ENCODE data around the gene EEFSEC. TPM values are rescaled to one million over a fixed set of nuclear protein-coding genes. Genes with fewer than 3 reads are reported as not detected.

The EEFSEC gene
- total RNA-seq, 1 donor from 2014 or later = 0.92 TPM

- TF ChIP-seq CTCF (IDR thresholded peaks at IDR 0.05) = no peak
- no peak for TF ChIP-seq EZH2 (IDR thresholded peaks at IDR 0.05)
- TF ChIP-seq EZH2phosphoT487 (IDR thresholded peaks at IDR 0.05) = no peak
- H3K27me3 Mint-ChIP-seq (ENCODE audit: insufficient read depth, low read depth) = peaks cover 7% of the 10 kb centered on the region
- H3K4me1 ChIP-seq = peaks cover 23% of the 10 kb centered on the region
- H3F3A ChIP-seq (ENCODE audit: low read depth) = no peaks in the 10 kb centered on the region
- H3K27ac Mint-ChIP-seq = no peak overlapping the region
- H3K36me3 ChIP-seq = no peaks in the 10 kb centered on the region
- peak overlapping the region; percentile 45 for H2AFZ ChIP-seq (replicated peaks)
- no peaks in the 10 kb centered on the region for H3K27me3 ChIP-seq
- no peaks in the 10 kb centered on the region for H3K9me3 ChIP-seq (ENCODE audit: low read depth)
- no peak overlapping the region for H3K4me3 Mint-ChIP-seq
- no peaks in the 10 kb centered on the region for H3K79me2 ChIP-seq (ENCODE audit: low read depth)
- no peaks in the 10 kb centered on the region for H3K36me3 Mint-ChIP-seq
- H3K4me3 ChIP-seq = no peak overlapping the region
- peaks cover 39% of the 10 kb centered on the region for H3K4me1 Mint-ChIP-seq
- no peak overlapping the region for H3K9ac ChIP-seq
- no peak for DNase-seq (ENCODE audit: low spot score)
- no peaks in the 10 kb centered on the region for H4K20me1 ChIP-seq (ENCODE audit: low read depth)
- H3K27ac ChIP-seq = no peak overlapping the region
- H3K4me2 ChIP-seq = no peak overlapping the region
- no peaks in the 10 kb centered on the region for H3K9me3 Mint-ChIP-seq
These were observed 26.2 kb downstream of the EEFSEC start for GRCh38 chr3:128179484-128179819.

GRCh38 chr3:128180436-128180835 lies 27.2 kb downstream of the EEFSEC start:
- no peak for DNase-seq (ENCODE audit: low spot score)
- no peak overlapping the region for H2AFZ ChIP-seq (replicated peaks)
- TF ChIP-seq EZH2phosphoT487 (IDR thresholded peaks at IDR 0.05) (no peak), EZH2 (IDR thresholded peaks at IDR 0.05) (no peak), CTCF (IDR thresholded peaks at IDR 0.05) (no peak)
- no peaks in the 10 kb centered on the region for H3K27me3 ChIP-seq
- no peak overlapping the region for H3K27ac Mint-ChIP-seq
- no peaks in the 10 kb centered on the region for H3K36me3 ChIP-seq
- H4K20me1 ChIP-seq (ENCODE audit: low read depth) = no peaks in the 10 kb centered on the region
- no peaks in the 10 kb centered on the region for H3F3A ChIP-seq (ENCODE audit: low read depth)
- no peaks in the 10 kb centered on the region for H3K9me3 ChIP-seq (ENCODE audit: low read depth)
- no peaks in the 10 kb centered on the region for H3K36me3 Mint-ChIP-seq
- H3K4me2 ChIP-seq = no peak overlapping the region
- H3K4me3 Mint-ChIP-seq = no peak overlapping the region
- no peak overlapping the region for H3K27ac ChIP-seq
- H3K79me2 ChIP-seq (ENCODE audit: low read depth) = no peaks in the 10 kb centered on the region
- peaks cover 15% of the 10 kb centered on the region for H3K4me1 ChIP-seq
- peaks cover 29% of the 10 kb centered on the region for H3K4me1 Mint-ChIP-seq
- H3K9ac ChIP-seq = no peak overlapping the region
- H3K4me3 ChIP-seq = no peak overlapping the region
- H3K9me3 Mint-ChIP-seq = no peaks in the 10 kb centered on the region
- peaks cover 7% of the 10 kb centered on the region for H3K27me3 Mint-ChIP-seq (ENCODE audit: insufficient read depth, low read depth)

- no peaks in the 10 kb centered on the region for H3F3A ChIP-seq (ENCODE audit: low read depth)
- H3K4me1 Mint-ChIP-seq = peaks cover 28% of the 10 kb centered on the region
- H3K36me3 Mint-ChIP-seq = no peaks in the 10 kb centered on the region
These were observed 27.6 kb downstream of the EEFSEC start for GRCh38 chr3:128180913-128181312.

More at GRCh38 chr3:128180913-128181312, 27.6 kb downstream of the EEFSEC start:
- Mint-ChIP-seq H3K9me3 (no peaks in the 10 kb centered on the region), H3K27me3 (ENCODE audit: insufficient read depth, low read depth) (peaks cover 7% of the 10 kb centered on the region), H3K4me3 (no peak overlapping the region), H3K27ac (no peak overlapping the region)
- H3K4me2 ChIP-seq = no peak overlapping the region
- no peak overlapping the region for H3K9ac ChIP-seq
- peaks cover 15% of the 10 kb centered on the region for H3K4me1 ChIP-seq
- no peaks in the 10 kb centered on the region for H3K36me3 ChIP-seq
- H3K9me3 ChIP-seq (ENCODE audit: low read depth) = no peaks in the 10 kb centered on the region
- H2AFZ ChIP-seq (replicated peaks) = no peak overlapping the region
- TF ChIP-seq EZH2phosphoT487 (IDR thresholded peaks at IDR 0.05) (no peak), EZH2 (IDR thresholded peaks at IDR 0.05) (no peak), CTCF (IDR thresholded peaks at IDR 0.05) (no peak)
- H3K27me3 ChIP-seq = no peaks in the 10 kb centered on the region
- H3K27ac ChIP-seq = no peak overlapping the region
- H3K4me3 ChIP-seq = no peak overlapping the region
- H4K20me1 ChIP-seq (ENCODE audit: low read depth) = no peaks in the 10 kb centered on the region
- no peaks in the 10 kb centered on the region for H3K79me2 ChIP-seq (ENCODE audit: low read depth)
- DNase-seq (ENCODE audit: low spot score) = no peak
